K562 (cell line): ENCODE results near the gene VIM. TPM values are rescaled to one million over a fixed set of nuclear protein-coding genes. Genes with fewer than 3 reads are reported as not detected.

Experiments
- ATAC-seq: fragments of 200-7000 bp; cut with Tn5 transposase; 3 replicates; pipeline ENCODE4 v1.9.1; 2020; ENCODE audit warnings: moderate library complexity
- Bru-seq: library from RNA; stranded (reverse); fragments of 400-500 nt; gene quantifications from one replicate; lab custom pipeline; 2021; lab: Mats Ljungman, UMichigan
- BruChase-seq, 2 experiments: library from RNA; stranded (reverse); fragments of 400-500 nt; gene quantifications; one replicate each; lab custom pipeline; 2021; lab: Mats Ljungman, UMichigan
- BruUV-seq: library from RNA; stranded (reverse); fragments of 400-500 nt; replicated peaks from 2 replicates; lab custom pipeline; 2021; lab: Mats Ljungman, UMichigan
- CTCF ChIA-PET: fragments of 300-600 bp; formaldehyde crosslinking; extraction: SDS; loops from one replicate; lab custom pipeline; 2021; ENCODE audit warnings: low intra/inter-chr PET ratio; lab: Yijun Ruan, JAX
- POLR2A ChIA-PET: fragments of 300-600, 350-650 bp; sonication (Branson Sonifier 250); formaldehyde crosslinking; extraction: SDS; loops from one replicate; lab custom pipeline; 2021; ENCODE audit warnings: antibody characterized with exemption, inconsistent platforms; lab: Yijun Ruan, JAX
- DNase-seq, 4 experiments: peaks; one replicate each; pipeline versions ENCODE4 v3.0.0 to v3.0.0-alpha.2; 2011 to 2018; ENCODE audit warnings: low spot score in 3 of 4, mixed read lengths in 3 of 4; ENCODE audit errors: extremely low read depth in 1 of 4
- FAIRE-seq: peaks from 2 replicates; lab custom pipeline; 2011; peaks lifted over from hg19 to GRCh38; lab: Jason Lieb, UNC
- H2AFZ ChIP-seq: 2 replicates; pipeline ENCODE4 v1.6.0; 2011; ENCODE audit warnings: low read depth, low read length, control low read depth, inconsistent platforms
- H3K27ac ChIP-seq: fragments of 200-600 bp; 3 replicates; pipeline ENCODE4 v1.8.0; 2011; ENCODE audit warnings: low read depth, mild to moderate bottlenecking, control low read depth, inconsistent platforms, low read length, moderate library complexity, mixed read lengths; ENCODE audit errors: extremely low read depth
- H3K27me3 ChIP-seq, 2 experiments: fragments of 300-600 bp in 1 of 2; 2 replicates in 1 of 2; 3 replicates in 1 of 2; pipeline versions ENCODE4 v1.6.0 to v1.8.0; 2011; ENCODE audit warnings: inconsistent platforms in 2 of 2, low read length in 2 of 2, mild to moderate bottlenecking in 1 of 2, mixed read lengths in 1 of 2, moderate library complexity in 1 of 2; ENCODE audit not compliant: control insufficient read depth in 2 of 2, insufficient read depth in 2 of 2
- H3K36me3 ChIP-seq: fragments of 300-600 bp; 3 replicates; pipeline ENCODE4 v1.8.0; 2011; ENCODE audit warnings: mild to moderate bottlenecking, low read length, inconsistent platforms; ENCODE audit not compliant: control insufficient read depth, insufficient read depth
- H3K4me1 ChIP-seq, 2 experiments: fragments of 200-600 bp in 1 of 2; replicated peaks in 1 of 2; 2 replicates in 1 of 2; 3 replicates in 1 of 2; pipeline versions ENCODE4 v1.5.1 to v1.8.0; 2011; ENCODE audit warnings: inconsistent platforms in 2 of 2, low read length in 2 of 2, mild to moderate bottlenecking in 1 of 2, mixed read lengths in 1 of 2, moderate library complexity in 1 of 2; ENCODE audit not compliant: control insufficient read depth in 2 of 2, insufficient read depth in 2 of 2
- H3K4me2 ChIP-seq: 2 replicates; pipeline ENCODE4 v1.6.1; 2011; ENCODE audit warnings: low read length, control low read depth, inconsistent platforms, mixed read lengths; ENCODE audit not compliant: insufficient read depth
- H3K4me3 ChIP-seq: fragments of 200-600 bp; sonication (generic), shearing (Covaris generic); 2 replicates; pipeline ENCODE4 v1.5.1; 2016; ENCODE audit warnings: control low read depth, inconsistent platforms
- H3K79me2 ChIP-seq: fragments of 200-600 bp; 3 replicates; pipeline ENCODE4 v1.8.0; 2011; ENCODE audit warnings: low read length, inconsistent platforms; ENCODE audit not compliant: control insufficient read depth, insufficient read depth
- H3K9ac ChIP-seq, 2 experiments: 2 replicates each; pipeline versions ENCODE4 v1.6.0 to v1.6.1; 2011; ENCODE audit warnings: low read depth in 2 of 2, low read length in 2 of 2, control low read depth in 1 of 2, inconsistent platforms in 1 of 2, mild to moderate bottlenecking in 1 of 2, mixed read lengths in 1 of 2; ENCODE audit not compliant: insufficient read depth in 1 of 2
- H3K9me1 ChIP-seq: one replicate; pipeline ENCODE4 v1.6.0; 2011; ENCODE audit warnings: inconsistent platforms, mild to moderate bottlenecking, low read length, moderate library complexity; ENCODE audit not compliant: control insufficient read depth, insufficient read depth
- H3K9me3 ChIP-seq: replicated peaks from 2 replicates; pipeline ENCODE4 v1.5.1; 2011; ENCODE audit warnings: low read depth, low read length, inconsistent platforms; ENCODE audit not compliant: control insufficient read depth, insufficient read depth
- H4K20me1 ChIP-seq: replicated peaks from 2 replicates; pipeline ENCODE4 v1.6.1; 2011; ENCODE audit warnings: low read length, inconsistent platforms, mixed read lengths; ENCODE audit not compliant: control insufficient read depth, insufficient read depth
- BRD9 ChIP-seq: fragments of 450-650 bp; IDR thresholded peaks from 2 replicates; pipeline ENCODE4 v1.6.1; 2018; ENCODE audit warnings: low read depth; ENCODE audit not compliant: partially characterized antibody
- HNRNPK ChIP-seq: fragments of 200-400 bp; formaldehyde crosslinking; IDR thresholded peaks from one replicate; pipeline ENCODE4 v1.6.1; 2018; ENCODE audit warnings: mild to moderate bottlenecking, low read depth, low read length; ENCODE audit not compliant: poor library complexity, severe bottlenecking
- JUND ChIP-seq, 2 experiments: IDR thresholded peaks; 2 replicates in 1 of 2; 3 replicates in 1 of 2; pipeline ENCODE4 v1.6.1; 2011; ENCODE audit warnings: borderline replicate concordance in 2 of 2, low read depth in 2 of 2, low read length in 2 of 2, improper control_type of control experiment in 1 of 2, missing biosample characterization in 1 of 2, missing genetic modification characterization in 1 of 2, missing genetic modification reagents in 1 of 2
- MCM5 ChIP-seq: fragments of 450-650 bp; IDR thresholded peaks from 2 replicates; pipeline ENCODE4 v1.6.1; 2016; ENCODE audit warnings: low read depth
- MLX ChIP-seq, 2 experiments: fragments of 450-650 bp in 1 of 2; sonication (generic) in 1 of 2; formaldehyde crosslinking; conservative IDR thresholded peaks; 2 replicates each; pipeline versions ENCODE4 v1.4.0 to v1.8.1; 2020 to 2022; ENCODE audit warnings: mild to moderate bottlenecking in 1 of 2, missing genetic modification reagents in 1 of 2
- MNT ChIP-seq, 2 experiments: fragments of 450-650 bp; conservative IDR thresholded peaks; 2 replicates each; pipeline ENCODE4 v1.6.1; 2017; ENCODE audit warnings: mild to moderate bottlenecking in 2 of 2, moderate library complexity in 2 of 2
- POLR2B ChIP-seq: fragments of 450-650 bp; IDR thresholded peaks from 2 replicates; pipeline ENCODE4 v1.6.1; 2018; ENCODE audit warnings: low read depth; ENCODE audit not compliant: partially characterized antibody
- RUNX1 ChIP-seq: sonication (generic); IDR thresholded peaks from 2 replicates; pipeline ENCODE4 v1.6.1; 2016; ENCODE audit warnings: antibody characterized with exemption, low read depth
- SOX6 ChIP-seq: fragments of 450-650 bp; IDR thresholded peaks from 2 replicates; pipeline ENCODE4 v1.6.1; 2014; ENCODE audit warnings: mild to moderate bottlenecking
- ZNF146 ChIP-seq: IDR thresholded peaks from one replicate; pipeline ENCODE4 v1.6.1; 2018; ENCODE audit warnings: missing compliant biosample characterization; ENCODE audit not compliant: unreplicated experiment
- ZNF431 ChIP-seq: sonication (generic); formaldehyde crosslinking; IDR thresholded peaks from 2 replicates; pipeline ENCODE4 v1.8.0; 2022; ENCODE audit warnings: mild to moderate bottlenecking, missing genetic modification reagents
- ZNF780A ChIP-seq: fragments of 250-450 bp; sonication (Bioruptor Pico); IDR thresholded peaks from 2 replicates; pipeline ENCODE4 v1.5.0; 2021; ENCODE audit warnings: mild to moderate bottlenecking
- WGBS: fragments of 100-300 bp; shearing (Covaris generic); methylation state at CpG from one replicate; pipeline ENCODE4 v1.1.6; 2016; ENCODE audit warnings: low coverage, mixed read lengths; ENCODE audit not compliant: insufficient coverage; ENCODE audit errors: missing lambda C conversion rate; 5-methylcytosine and 5-hydroxymethylcytosine counted together
- in situ Hi-C: fragments of 300-500 bp; cut with MboI; formaldehyde crosslinking; loops from 4 replicates; pipeline ENCODE4 v1.15.0; 2018; ENCODE audit warnings: inconsistent platforms, mixed read lengths
- intact Hi-C: fragments of 100-400 bp; cut with micrococcal nuclease; formaldehyde crosslinking; loops from 2 replicates; pipeline ENCODE4 v1.14.2; 2022
- long read RNA-seq, 3 experiments: library from polyadenylated mRNA in 2 of 3; library from RNA in 1 of 3; unstranded in 2 of 3; stranded (forward) in 1 of 3; transcript quantifications; one replicate each; pipeline ENCODE4 v2.0.0, GENCODE V29; 2019 to 2022
- polyA minus RNA-seq, 3 experiments: library from RNA; depleted of rRNA, polyadenylated mRNA; stranded (reverse); fragments of >200 nt; gene quantifications; 2 replicates each; pipeline ENCODE4 v1.2.3, GENCODE V29; 2011
- polyA plus RNA-seq, 8 experiments: library from polyadenylated mRNA; depleted of rRNA in 4 of 8; stranded (reverse) in 5 of 8; unstranded in 3 of 8; fragments of >200 nt; fragmentation: Nextera tagmentation in 2 of 8; fragmentation: Illumina TruSeq in 1 of 8; extraction: Ambion mirVana in 2 of 8; extraction: Trizol in 1 of 8; gene quantifications; 2 replicates each; pipeline versions ENCODE4 v1.2.1 to v1.2.3, GENCODE V29; 2011 to 2014; ENCODE audit warnings: inconsistent platforms in 1 of 8, missing spikeins in 1 of 8
- total RNA-seq, 7 experiments: library from RNA; depleted of rRNA in 6 of 7; stranded (reverse); fragments of >200 nt in 6 of 7; fragmentation: Illumina TruSeq in 2 of 7; extraction: Trizol in 2 of 7; gene quantifications; 2 replicates each; pipeline versions ENCODE4 v1.2.1 to v1.2.3, GENCODE V29; 2011 to 2021; ENCODE audit warnings: low replicate concordance in 1 of 7

The VIM gene
- 119 and 160 TPM in 2 replicates for total RNA-seq (2011; cell fraction: chromatin; rRNA removed; ENCODE audit: low replicate concordance)
- 119 and 169 TPM in 2 replicates for total RNA-seq (2011; cell fraction: nucleolus; rRNA removed)
- 116 and 178 TPM in 2 replicates for total RNA-seq (2011; cell fraction: nucleoplasm; rRNA removed)
- total RNA-seq (2014; rRNA removed) (604 and 655 TPM in 2 replicates), total RNA-seq (2014; rRNA removed; fragmentation: Illumina TruSeq; extraction: Trizol) (264 and 301 TPM in 2 replicates), total RNA-seq (2015; rRNA removed; fragmentation: Illumina TruSeq; extraction: Trizol) (441 and 490 TPM in 2 replicates), total RNA-seq (2021) (571 and 621 TPM in 2 replicates), polyA plus RNA-seq (2011; rRNA removed) (300 and 518 TPM in 2 replicates), polyA plus RNA-seq (2014; fragmentation: Illumina TruSeq; extraction: Trizol) (458 and 481 TPM in 2 replicates), polyA plus RNA-seq (2014; fragmentation: Nextera tagmentation; extraction: Ambion mirVana) (100 to 1,000 TPM in 1 of 2 experiments, 10 to 100 TPM in 1; 86.0 to 123 TPM), polyA plus RNA-seq (2014; rRNA removed) (275 and 383 TPM in 2 replicates), polyA minus RNA-seq (2011; rRNA and poly(A)+ RNA removed) (448 and 611 TPM in 2 replicates), Bru-seq, nascent RNA (percentile 98 among the genes with signal in this experiment), BruChase-seq, experiment 1, labeled RNA remaining after a 2-hour chase (percentile 95 among the genes with signal in this experiment), BruChase-seq, experiment 2, labeled RNA remaining after a 6-hour chase (percentile 95 among the genes with signal in this experiment)
- polyA plus RNA-seq (2011; cell fraction: cytosol; rRNA removed), result 296 and 577 TPM in 2 replicates
- 267 and 332 TPM in 2 replicates for polyA plus RNA-seq (2011; cell fraction: nucleus; rRNA removed)
- polyA plus RNA-seq (2012), result 869 and 1,478 TPM in 2 replicates
- 361 and 458 TPM in 2 replicates for polyA minus RNA-seq (2011; cell fraction: cytosol; rRNA and poly(A)+ RNA removed)
- polyA minus RNA-seq (2011; cell fraction: nucleus; rRNA and poly(A)+ RNA removed), result 168 and 199 TPM in 2 replicates
- long read RNA-seq, experiment 1, transcript VIM-201 (9 exons, 1,868 nt), result major isoform, 723 of 798 reads
- long read RNA-seq, experiment 1, partial matches to known transcripts, result 51 of 798 reads
- long read RNA-seq, experiment 1, other reads (novel, unspliced or antisense), result 22 of 798 reads
- long read RNA-seq, experiment 2, transcript VIM-201 (9 exons, 1,868 nt), result major isoform, 228 of 402 reads
- long read RNA-seq, experiment 2, partial matches to known transcripts, result 96 of 402 reads
- long read RNA-seq, experiment 2, other reads (novel, unspliced or antisense), result 78 of 402 reads
- long read RNA-seq, experiment 3, transcript VIM-201 (9 exons, 1,868 nt), result major isoform, 238 of 262 reads
- long read RNA-seq, experiment 3, partial matches to known transcripts, result 12 of 262 reads
- long read RNA-seq, experiment 3, other reads (novel, unspliced or antisense), result 12 of 262 reads

GRCh38 chr10:17228091-17229015 is at the start of gene VIM:
Gene VIM, plus strand, starts transcription at chr10:17228241. Its CDS starts 1,182 bp downstream, at chr10:17229423.
- peak within 1 kb of the TSS; percentile 71 for H3K4me3 ChIP-seq
- H3K27me3 ChIP-seq, result no peaks in the 10 kb centered on the region
- no peaks in the 10 kb centered on the region for H3K9me1 ChIP-seq
- peak; percentile 80 to 94 (median 84) for DNase-seq
- ATAC-seq, result peak; percentile 79
- WGBS, result under 1% methylated on average over 52 of the region's 77 CpGs
- POLR2A ChIA-PET, result interaction anchor here (0.6 to 3.5 kb wide), 10 partner anchors 8 to 411 kb away, joined by 3 to 26 read pairs (median 4); partner anchors contain the start of genes RSU1 and TRDMT1
- FAIRE-seq, result peak; percentile 80
- peak within 1 kb of the TSS; percentile 95 for H2AFZ ChIP-seq
- H3K9ac ChIP-seq, result peak within 1 kb of the TSS; percentile 76 to 97
- BruUV-seq, result no TSS peak
- H3K4me2 ChIP-seq, result peak within 1 kb of the TSS; percentile 86
- no peaks in the 10 kb centered on the region for H4K20me1 ChIP-seq
- H3K4me1 ChIP-seq, result peaks cover 21 to 36% of the 10 kb centered on the region in 2 experiments; a peak in 4 of 5 replicates
- no peaks in the 10 kb centered on the region for H3K9me3 ChIP-seq
- in situ Hi-C loops, result no loop called here
- H3K36me3 ChIP-seq, result peaks cover 28% of the 10 kb centered on the region
- CTCF ChIA-PET, result interaction anchor here (0.6 kb wide), 2 partner anchors 225 to 376 kb away, joined by 3 read pairs; no protein-coding TSS in a partner anchor
- peak within 1 kb of the TSS; percentile 82 for H3K27ac ChIP-seq
- H3K79me2 ChIP-seq, result peaks cover 45% of the 10 kb centered on the region
- intact Hi-C loops, result loop anchor here (1.0 to 2.0 kb wide), 3 partner anchors 12 to 226 kb away; partner anchors contain the start of gene TRDMT1
- TF ChIP-seq BRD9 (peak; percentile 47), JUND (IDR thresholded peaks at IDR 0.05; ENCODE audit: borderline replicate concordance, low read depth, low read length) (peak; percentile 100), JUND (tag; IDR thresholded peaks at IDR 0.05; ENCODE audit: borderline replicate concordance, low read depth, low read length) (peak; percentile 99), ZNF431 (CRISPR knock-in tag) (0 out of 2 replicates have a peak, but pooled peaks have one; percentile 44), ZNF146 (no peak), MCM5 (no peak), RUNX1 (peak; percentile 80), MNT (conservative IDR thresholded peaks at IDR 0.05) (peak; percentile 33 to 80; a peak in 3 of 4 replicates), SOX6 (peak; percentile 77), HNRNPK (no peak), ZNF780A (CRISPR knock-in tag) (no peak), MLX (CRISPR knock-in tag; conservative IDR thresholded peaks at IDR 0.05) (no peak), POLR2B (peak; percentile 49)
